NCI-H1694 (cell line): Measurements from ENCODE around the gene CX3CL1.
"Not testable (repeated sequence)": the region's sequence is repeated elsewhere in the genome, so short reads cannot be mapped to it uniquely, and the experiment has no call there.

ENCODE experiments used
- DNase-seq: peaks from one replicate; lab custom pipeline; 2025; lab: John Stamatoyannopoulos, UW

Gene CX3CL1

GRCh38 chr16:57357330-57358085 is 14.8 kb upstream of the CX3CL1 start:
- no peak for DNase-seq

GRCh38 chr16:57358086-57358420 is 14.2 kb upstream of the CX3CL1 start:
- no peak for DNase-seq

GRCh38 chr16:57358527-57359095 is 13.7 kb upstream of the CX3CL1 start, which contains the start of gene CCL22:
CCL22 (plus strand) TSS chr16:57358783; CDS start chr16:57358817, 34 bp downstream.
- DNase-seq: no peak

GRCh38 chr16:57360321-57360935 is 11.9 kb upstream of the CX3CL1 start:
- DNase-seq: no peak

GRCh38 chr16:57361404-57361803 is 10.9 kb upstream of the CX3CL1 start:
- no peak for DNase-seq

GRCh38 chr16:57364143-57364542 is 8.1 kb upstream of the CX3CL1 start:
- no peak for DNase-seq

GRCh38 chr16:57366544-57367040 is 5.7 kb upstream of the CX3CL1 start:
- no peak for DNase-seq

GRCh38 chr16:57367116-57367752 is 5.1 kb upstream of the CX3CL1 start:
- DNase-seq: no peak

- DNase-seq: no peak
These were observed 557 bp upstream of the CX3CL1 start for GRCh38 chr16:57371494-57372371.

GRCh38 chr16:57373117-57373947 is 1.0 kb downstream of the CX3CL1 start:
- no peak for DNase-seq

GRCh38 chr16:57374067-57374534 is 1.8 kb downstream of the CX3CL1 start:
- DNase-seq: no peak

- not testable (repeated sequence) for DNase-seq
These were observed 2.7 kb downstream of the CX3CL1 start for GRCh38 chr16:57374925-57375465.

GRCh38 chr16:57376313-57376818 is 4.1 kb downstream of the CX3CL1 start:
- no peak for DNase-seq

GRCh38 chr16:57377080-57377841 is 5.0 kb downstream of the CX3CL1 start:
- no peak for DNase-seq

- no peak for DNase-seq
These were observed 7.3 kb downstream of the CX3CL1 start for GRCh38 chr16:57379579-57379978.

GRCh38 chr16:57380671-57381462 is 8.6 kb downstream of the CX3CL1 start:
- no peak for DNase-seq

- DNase-seq: no peak
These were observed 9.7 kb downstream of the CX3CL1 start for GRCh38 chr16:57381791-57382534.
